GM18951 (cell line): ENCODE data around the gene DHDH.
"Not testable (repeated sequence)": the region's sequence is repeated elsewhere in the genome, so short reads cannot be mapped to it uniquely, and the experiment has no call there.

Experiments used
- POLR2A ChIP-seq: IDR thresholded peaks from 4 replicates; pipeline ENCODE4 v1.6.1; 2011; ENCODE audit warnings: mild to moderate bottlenecking; ENCODE audit not compliant: insufficient read length, insufficient read depth; ENCODE audit errors: extremely low read depth
- in situ Hi-C: fragments of 300-500 bp; cut with MboI; formaldehyde crosslinking; loops from one replicate; pipeline ENCODE4 v1.12.0; 2022; ENCODE audit warnings: low sequenced_read_pairs, mixed read lengths, inconsistent platforms; ENCODE audit not compliant: unreplicated experiment

DHDH gene

GRCh38 chr19:48905664-48906063, 27.8 kb upstream of the DHDH start:
- in situ Hi-C loops, result no loop called here

GRCh38 chr19:48906324-48906723, 27.2 kb upstream of the DHDH start:
- no peak for TF ChIP-seq POLR2A
- in situ Hi-C loops, result no loop called here

More at GRCh38 chr19:48905664-48906063, 27.8 kb upstream of the DHDH start:
- TF ChIP-seq POLR2A, result no peak

- TF ChIP-seq POLR2A, result no peak
- in situ Hi-C loops, result no loop called here
These were observed 25.8 kb upstream of the DHDH start for GRCh38 chr19:48907671-48908070.

DNA sequence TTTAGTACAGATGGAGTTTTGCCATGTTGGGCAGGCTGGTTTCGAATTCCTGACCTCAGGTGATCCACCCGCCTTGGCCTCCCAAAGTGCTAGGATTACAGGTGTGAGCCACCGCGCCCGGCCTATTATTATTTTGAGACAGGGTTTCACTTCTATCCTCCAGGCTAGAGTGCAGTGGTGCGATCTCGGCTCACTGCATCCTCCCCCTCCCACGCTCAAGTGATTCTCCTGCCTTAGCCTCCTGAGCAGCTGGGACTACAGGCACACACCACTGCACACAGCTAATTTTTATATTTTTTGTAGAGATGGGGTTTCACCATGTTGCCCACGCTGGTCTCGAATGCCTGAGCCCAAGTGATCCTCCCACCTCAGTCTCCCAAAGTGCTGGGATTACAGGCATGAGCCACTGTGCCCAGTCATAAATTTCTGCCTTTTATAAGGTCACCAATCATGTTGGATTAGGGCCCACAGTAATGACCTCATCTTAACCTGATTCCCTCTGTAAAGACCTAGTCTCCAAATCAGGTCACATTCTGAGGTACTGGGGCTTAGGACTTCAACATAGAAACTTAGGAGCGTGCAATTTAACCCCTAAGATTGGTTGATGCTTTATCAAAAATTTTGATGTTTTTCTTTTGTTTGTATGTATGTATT, 23.9 kb upstream of the DHDH start:
- in situ Hi-C loops, result not testable (repeated sequence)

DNA sequence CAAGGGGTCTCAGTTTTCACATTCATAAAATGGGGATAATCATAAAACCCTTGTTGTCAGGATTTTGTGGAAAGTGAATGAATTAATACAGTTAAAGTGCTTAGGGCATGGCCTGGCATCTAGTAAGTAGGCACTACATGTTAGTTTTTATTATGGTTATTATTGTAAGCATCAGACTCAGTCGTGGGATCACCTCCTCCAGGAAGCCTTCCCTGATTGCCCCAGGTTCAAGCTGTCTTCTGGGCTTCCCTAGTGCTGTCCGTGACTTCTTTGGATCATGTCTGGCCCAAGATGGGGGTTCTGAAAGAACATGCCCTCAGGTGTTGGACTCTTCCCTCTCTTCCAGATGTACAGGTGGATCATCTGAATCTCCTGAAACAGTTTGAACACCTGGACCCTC, 22.7 kb upstream of the DHDH start:
- TF ChIP-seq POLR2A, result no peak
- in situ Hi-C loops, result no loop called here

GRCh38 chr19:48913114-48913889, 20.2 kb upstream of the DHDH start:
- TF ChIP-seq POLR2A, result no peak
- in situ Hi-C loops, result no loop called here

GRCh38 chr19:48914181-48914580, 19.3 kb upstream of the DHDH start:
- in situ Hi-C loops, result no loop called here

GRCh38 chr19:48915757-48916156, 17.7 kb upstream of the DHDH start:
- no peak for TF ChIP-seq POLR2A
- in situ Hi-C loops, result no loop called here

More at GRCh38 chr19:48914181-48914580, 19.3 kb upstream of the DHDH start:
- no peak for TF ChIP-seq POLR2A

DNA sequence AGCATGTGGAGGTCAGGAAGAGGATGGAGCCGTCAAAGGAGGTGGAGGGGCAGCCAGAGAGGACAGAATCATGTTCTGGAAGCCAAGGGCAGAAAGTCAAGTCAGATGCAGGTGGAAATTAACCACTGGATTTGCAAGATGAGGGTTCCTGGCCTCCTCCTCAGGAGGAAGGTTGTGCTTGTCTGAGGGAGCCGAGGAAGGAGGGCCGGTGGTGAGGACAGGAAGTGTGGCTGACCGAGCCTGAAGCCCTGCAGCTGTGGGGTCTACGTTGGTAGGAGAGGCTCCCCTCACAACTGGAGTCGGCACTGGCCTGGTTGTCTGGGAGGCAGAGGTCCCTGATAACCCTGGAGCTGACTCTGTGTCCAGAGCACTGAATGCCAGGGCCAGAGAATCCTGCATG, 15.4 kb upstream of the DHDH start:
- no peak for TF ChIP-seq POLR2A
- in situ Hi-C loops, result no loop called here

GRCh38 chr19:48918801-48919247, 14.7 kb upstream of the DHDH start:
- TF ChIP-seq POLR2A, result no peak
- in situ Hi-C loops, result no loop called here

- in situ Hi-C loops, result not testable (repeated sequence)
These were observed 14.2 kb upstream of the DHDH start for GRCh38 chr19:48919271-48919670.

- no peak for TF ChIP-seq POLR2A
- in situ Hi-C loops, result no loop called here
These were observed 12.6 kb upstream of the DHDH start for GRCh38 chr19:48920949-48921348.

DNA sequence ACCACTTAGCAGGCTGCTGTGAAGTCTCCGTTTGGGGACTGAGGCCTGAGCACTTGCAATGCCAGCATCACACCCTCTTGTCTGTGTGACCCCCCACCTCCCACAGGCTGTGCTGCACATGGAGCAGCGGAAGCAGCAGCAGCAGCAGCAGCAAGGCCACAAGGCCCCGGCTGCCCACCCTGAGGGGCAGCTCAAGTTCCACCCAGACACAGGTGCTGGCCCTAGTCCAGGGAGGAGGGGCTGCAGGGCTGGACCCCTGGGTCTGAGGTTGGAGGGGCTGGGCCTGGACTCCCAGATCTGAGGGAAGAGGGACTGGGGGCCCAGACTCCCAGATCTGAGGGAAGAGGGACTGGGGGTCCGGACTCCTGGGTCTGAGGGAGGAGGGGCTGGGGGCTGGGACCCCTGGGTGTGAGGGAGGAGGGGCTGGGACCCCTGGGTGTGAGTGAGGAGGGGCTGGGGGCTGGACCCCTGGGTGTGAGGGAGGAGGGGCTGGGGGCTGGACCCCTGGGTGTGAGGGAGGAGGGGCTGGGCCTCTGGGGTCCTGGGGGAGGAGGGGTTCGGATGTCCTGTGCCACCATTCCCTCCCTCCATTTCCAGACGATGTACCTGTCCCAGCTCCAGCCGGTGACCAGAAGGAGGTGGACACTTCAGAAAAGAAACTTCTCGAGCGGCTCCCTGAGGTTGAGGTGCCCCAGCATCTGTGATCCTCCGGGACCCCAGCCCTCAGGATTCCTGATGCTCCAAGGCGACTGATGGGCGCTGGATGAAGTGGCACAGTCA, 11.6 kb upstream of the DHDH start:
- TF ChIP-seq POLR2A, result no peak
- in situ Hi-C loops, result no loop called here
